ENCODE measurements around the gene GRID2.

GRCh38 chr4:93346840-93347239 is 1043.1 kb downstream of the GRID2 start:
- TF ChIP-seq, protein P1, sequence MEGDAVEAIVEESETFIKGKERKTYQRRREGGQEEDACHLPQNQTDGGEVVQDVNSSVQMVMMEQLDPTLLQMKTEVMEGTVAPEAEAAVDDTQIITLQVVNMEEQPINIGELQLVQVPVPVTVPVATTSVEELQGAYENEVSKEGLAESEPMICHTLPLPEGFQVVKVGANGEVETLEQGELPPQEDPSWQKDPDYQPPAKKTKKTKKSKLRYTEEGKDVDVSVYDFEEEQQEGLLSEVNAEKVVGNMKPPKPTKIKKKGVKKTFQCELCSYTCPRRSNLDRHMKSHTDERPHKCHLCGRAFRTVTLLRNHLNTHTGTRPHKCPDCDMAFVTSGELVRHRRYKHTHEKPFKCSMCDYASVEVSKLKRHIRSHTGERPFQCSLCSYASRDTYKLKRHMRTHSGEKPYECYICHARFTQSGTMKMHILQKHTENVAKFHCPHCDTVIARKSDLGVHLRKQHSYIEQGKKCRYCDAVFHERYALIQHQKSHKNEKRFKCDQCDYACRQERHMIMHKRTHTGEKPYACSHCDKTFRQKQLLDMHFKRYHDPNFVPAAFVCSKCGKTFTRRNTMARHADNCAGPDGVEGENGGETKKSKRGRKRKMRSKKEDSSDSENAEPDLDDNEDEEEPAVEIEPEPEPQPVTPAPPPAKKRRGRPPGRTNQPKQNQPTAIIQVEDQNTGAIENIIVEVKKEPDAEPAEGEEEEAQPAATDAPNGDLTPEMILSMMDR (IDR thresholded peaks at IDR 0.05), result no peak
- TF ChIP-seq POLR2A (IDR thresholded peaks at IDR 0.05), result no peak

Data from thyroid gland (tissue), 4 donors.